ENCODE results near the gene REM2.
"Not testable (repeated sequence)": the region's sequence is repeated elsewhere in the genome, so short reads cannot be mapped to it uniquely, and the experiment has no call there.

The REM2 gene

DNA sequence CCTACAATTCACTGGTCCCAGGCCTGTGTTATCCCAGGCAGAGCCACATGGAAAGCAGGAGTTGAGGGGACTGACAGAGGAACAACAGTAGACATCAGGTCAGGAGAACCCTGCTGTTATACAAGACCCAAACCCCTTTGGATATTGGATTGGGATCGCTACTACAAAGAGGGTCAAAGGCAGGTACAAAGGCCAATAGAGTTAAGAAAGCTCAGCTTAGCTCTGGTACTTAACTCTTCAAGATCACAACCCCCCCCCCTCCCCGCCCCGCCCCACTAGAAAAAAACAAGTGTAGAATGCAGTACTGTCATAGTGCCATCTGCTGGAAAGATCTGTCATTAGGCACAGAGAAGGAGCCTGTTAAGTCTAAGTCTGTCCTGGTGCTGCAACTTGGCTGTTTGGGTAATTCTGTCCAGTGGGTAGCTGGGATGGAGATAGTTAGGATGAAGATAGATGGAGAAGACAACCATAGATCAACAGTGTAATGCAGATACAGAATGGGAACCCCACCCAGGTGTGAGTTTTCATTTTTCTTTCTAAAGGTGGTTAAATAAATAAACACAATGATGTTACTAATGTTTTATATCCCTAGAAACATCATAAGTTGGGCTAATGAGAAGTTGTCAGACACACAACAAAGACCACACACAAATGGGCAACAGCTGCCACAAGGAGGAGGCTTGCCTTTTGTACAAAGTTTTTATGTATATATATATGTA lies 17.2 kb downstream of the REM2 start:
- peak; percentile 78 for DNase-seq

GRCh38 chr14:22901799-22902198 lies 18.8 kb downstream of the REM2 start:
- DNase-seq, result no peak

DNA sequence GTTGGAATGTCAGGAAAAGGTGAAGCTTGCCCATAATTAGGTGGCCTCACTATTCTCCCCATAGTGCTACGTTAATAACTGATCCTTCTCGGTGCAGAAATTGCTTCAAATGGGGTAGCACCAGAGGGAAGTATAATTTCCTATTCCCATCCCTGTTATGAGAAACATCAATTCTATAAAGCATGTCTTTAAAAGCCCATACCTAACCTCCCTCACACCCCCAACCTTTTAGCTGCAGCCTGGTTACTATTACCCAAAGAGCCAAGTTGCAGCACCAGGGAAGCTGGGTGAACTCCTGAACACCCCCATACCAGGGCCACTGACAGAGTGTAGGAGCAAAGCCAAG lies 20.7 kb downstream of the REM2 start:
- DNase-seq, result no peak

- DNase-seq, result no peak
These were observed 22.6 kb downstream of the REM2 start for GRCh38 chr14:22905627-22906026.

GRCh38 chr14:22906073-22906472 lies 23.1 kb downstream of the REM2 start:
- no peak for DNase-seq

GRCh38 chr14:22907429-22907828 lies 24.4 kb downstream of the REM2 start:
- DNase-seq, result no peak

DNA sequence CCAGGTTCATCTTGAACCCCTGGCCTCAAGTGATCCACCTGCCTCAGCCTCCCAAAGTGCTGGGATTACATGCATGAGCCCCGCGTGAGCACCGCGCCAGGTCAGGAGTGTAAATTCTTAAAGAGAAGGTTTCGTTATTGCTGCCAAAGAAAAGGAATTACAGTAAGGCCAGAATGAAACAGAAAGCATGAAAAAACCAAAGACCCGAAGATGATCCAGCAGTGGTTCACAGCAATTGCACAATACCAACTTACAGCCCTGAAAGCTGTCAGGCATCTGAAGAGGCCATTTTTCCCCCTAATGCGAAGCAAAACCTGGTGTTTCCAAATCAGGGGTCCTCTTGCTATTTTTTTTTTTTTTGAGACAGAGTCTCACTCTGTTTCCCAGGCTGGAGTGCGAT lies 25.6 kb downstream of the REM2 start:
- DNase-seq, result no peak

DNA sequence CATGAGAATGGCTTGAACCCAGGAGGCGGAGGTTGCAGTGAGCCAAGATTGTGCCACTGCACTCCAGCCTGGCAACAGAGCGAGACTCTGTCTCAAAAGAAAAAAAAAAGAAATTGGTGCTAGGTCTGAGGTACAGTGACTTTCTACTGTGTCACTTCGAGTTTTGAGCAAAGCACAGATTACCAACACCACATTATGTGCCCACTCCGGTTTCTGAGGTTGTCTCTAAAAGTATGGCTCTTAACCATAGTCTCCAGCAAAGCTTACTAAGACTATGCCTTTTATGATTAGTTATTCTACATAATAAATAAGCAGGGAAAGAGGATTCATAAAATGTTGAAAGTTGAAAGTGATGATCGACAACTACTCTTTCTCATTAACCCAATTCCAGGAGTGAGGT lies 27.9 kb downstream of the REM2 start:
- DNase-seq, result no peak

- DNase-seq, result not testable (repeated sequence)
These were observed 31.8 kb downstream of the REM2 start for GRCh38 chr14:22914836-22915235.

DNA sequence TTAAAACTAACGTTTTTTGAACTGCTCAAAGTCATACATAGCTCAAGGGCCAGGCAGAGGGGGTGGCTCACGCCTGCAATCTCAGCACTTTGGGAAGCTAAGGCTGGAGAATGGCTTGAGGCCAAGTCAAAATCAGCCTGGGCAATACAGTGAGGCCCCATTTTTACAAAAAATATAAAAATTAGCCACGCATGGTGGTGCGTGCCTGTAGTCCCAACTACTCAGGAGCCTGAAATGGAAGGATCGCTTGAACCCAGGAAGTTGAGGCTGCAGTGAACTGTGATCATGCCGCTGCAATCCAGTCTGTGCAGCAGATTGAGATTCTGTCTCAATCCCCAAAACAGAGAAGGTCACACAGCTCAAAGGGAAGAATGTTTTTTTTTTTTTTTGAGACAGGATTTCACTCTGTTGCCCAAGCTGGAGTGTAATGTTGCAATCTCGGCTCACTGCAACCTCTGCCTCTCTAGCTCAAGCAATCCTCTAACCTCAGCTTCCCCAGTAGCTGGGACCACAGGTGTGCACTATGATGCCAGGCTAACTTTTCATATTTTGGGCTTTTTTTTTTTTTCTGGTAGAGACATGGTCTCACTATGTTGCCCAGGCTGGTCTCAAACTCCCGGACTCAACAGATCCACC lies 33.0 kb downstream of the REM2 start:
- no peak for DNase-seq

- peak; percentile 100 for DNase-seq
These were observed 36.0 kb downstream of the REM2 start, which contains the start of gene RBM23 for GRCh38 chr14:22918804-22919600. Gene RBM23, minus strand, starts transcription at chr14:22919149.

- DNase-seq, result no peak
These were observed 36.5 kb downstream of the REM2 start for GRCh38 chr14:22919601-22919921.

DNA sequence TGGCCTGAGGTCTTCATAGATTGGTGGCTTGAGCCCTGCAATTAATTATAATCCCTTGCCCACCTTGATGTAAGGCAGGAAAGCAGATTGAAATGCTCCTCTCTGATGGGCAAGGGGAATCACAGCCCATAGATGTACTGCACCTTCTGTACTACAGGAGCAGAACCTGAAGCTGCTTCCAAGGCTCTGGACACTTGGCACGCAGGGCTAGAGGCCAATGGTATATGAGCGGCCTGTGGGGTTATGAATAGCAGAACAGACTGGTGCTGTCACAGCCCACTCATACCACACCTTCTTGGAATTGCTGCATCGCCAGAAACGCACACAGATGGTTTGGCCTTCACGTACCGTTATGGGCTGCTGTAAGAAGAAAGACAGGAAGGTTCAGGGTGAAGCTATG lies 37.7 kb downstream of the REM2 start:
- DNase-seq, result no peak

DNA sequence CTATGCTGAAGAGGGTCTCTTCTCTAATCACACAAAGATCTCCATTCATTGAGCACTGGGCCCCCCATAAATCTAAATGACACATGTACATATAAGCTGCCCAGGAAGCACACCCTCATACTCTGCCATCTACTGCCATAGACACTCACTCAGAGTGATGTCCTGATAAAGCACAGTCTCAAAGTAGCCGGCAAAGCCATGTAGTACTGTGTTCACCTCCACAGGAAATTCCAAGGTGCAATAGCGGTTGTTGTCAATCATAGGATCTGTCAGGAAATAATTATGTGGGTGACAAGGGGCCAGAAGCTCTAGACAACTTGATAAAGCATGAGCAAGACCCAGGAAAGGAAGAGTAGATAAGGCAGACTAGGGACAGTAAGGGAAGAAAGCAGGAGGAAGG lies 39.3 kb downstream of the REM2 start:
- DNase-seq, result no peak

DNA sequence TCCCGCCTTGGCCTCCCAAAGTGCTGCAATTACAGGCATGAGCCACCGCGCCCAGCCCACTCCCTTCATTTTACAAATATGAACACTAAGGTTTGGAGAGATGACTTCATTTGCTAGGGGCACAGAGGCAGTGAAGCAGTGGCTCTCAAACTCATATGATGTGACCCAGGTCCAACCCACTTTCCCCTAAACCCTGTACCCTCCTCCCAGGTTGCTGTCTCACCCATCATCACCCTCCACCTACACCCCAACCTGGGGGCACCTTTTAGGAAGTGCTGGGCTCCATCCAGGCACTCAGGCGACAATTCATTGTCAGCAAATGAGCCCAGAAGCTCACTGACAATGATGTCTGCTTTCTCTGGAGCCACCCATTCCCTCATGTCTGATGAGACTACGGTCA lies 40.7 kb downstream of the REM2 start:
- no peak for DNase-seq

GRCh38 chr14:22925513-22925912 lies 42.5 kb downstream of the REM2 start:
- no peak for DNase-seq

DNA sequence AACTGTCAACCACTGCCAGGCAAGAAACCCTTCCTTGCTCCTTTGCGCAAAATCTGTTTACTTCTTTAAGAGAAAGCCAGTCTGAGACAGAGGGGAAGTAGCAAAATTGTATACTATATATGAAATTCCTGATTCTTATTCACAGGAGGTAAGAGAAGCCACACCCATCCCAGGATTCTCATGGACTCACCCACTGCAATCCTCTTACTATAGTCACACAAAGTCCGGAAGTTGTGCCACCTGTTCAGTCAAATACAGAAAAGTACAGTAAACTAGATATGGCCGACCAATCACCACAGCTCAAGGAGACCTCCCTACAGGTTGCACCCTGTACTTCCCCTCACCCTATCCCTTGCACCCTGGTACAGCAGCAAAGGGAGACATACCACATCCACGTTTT lies 43.3 kb downstream of the REM2 start:
- no peak for DNase-seq

DNA sequence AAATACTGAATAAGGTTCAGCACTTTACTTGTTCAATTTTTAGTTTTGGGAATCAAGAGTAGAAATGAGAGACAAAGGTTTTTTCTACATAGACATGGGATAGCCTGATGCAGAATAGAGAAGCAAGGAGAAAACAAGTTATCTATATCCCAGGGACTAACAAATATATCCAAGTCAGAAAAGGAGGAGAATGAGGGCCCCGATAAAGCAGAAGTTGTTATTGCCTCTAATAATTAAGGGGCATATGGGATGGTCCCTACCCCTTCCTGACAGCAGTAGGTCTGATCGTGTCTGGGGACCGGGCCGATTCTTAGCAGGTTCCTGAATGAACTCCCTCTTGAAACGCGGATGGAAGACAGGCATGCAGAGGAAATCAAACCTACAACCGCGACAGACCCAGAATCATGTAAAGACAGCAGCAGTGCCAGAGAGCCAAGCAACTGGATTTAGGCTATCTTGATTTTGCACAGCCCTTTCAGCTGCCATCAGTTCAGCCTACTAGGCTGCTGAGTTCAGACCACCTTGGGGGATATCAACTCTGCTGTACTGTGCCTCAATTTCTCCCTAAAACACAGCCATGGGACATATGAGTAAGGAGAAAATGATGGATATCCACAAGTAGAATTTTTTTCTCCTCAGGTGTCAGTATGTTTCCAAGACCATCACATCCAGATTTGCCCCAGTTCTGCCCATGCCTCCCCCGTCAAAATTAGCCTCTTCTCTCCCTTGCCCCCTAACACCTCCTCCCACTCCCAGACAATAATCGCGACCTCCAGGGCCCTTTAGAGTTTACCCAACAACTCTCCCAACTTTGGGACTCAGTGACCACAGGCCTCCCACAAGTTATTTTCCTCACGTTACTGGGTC lies 45.4 kb downstream of the REM2 start:
- no peak for DNase-seq

DNA sequence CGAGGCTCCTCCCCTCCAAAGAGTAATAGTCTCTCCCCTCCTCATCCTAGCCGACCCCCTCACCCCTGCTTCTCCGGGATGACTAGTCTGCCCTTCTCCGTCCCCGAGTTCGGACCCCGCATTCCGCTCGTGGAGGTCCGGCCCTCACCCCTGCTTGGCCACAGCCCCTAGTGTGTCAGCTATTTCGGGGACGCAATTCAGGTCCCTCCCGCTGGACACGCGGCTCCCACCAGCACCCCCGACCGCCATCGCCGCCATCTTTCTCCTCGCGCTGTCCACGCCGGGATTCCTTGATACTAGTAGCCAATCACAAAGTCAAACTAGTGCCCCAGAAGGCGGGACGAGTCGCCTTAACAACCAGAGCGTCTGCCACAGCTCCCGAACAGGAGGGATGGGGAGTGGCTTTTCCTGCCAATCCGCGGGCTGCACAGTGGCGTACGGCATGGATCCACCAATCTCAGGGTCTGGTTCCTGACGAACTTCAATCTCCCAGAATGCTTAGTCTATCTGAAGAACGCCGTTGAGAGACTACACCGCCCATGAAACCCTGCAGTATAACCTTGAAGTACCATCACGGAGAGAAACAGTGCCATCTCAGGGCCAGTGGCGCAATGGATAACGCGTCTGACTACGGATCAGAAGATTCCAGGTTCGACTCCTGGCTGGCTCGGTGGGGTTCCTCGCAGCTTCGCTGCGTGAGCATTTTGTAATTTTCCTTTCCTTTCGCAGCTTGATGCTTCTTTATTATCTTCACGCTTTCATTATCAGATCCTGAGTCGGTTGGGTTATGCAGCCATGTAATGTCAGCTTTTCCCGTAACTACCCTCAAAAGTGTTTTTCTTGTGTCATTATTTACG lies 46.3 kb downstream of the REM2 start, which contains the start of gene PRMT5:
Gene PRMT5, minus strand, starts transcription at position 273 of the 857 bp plus-strand sequence. Its CDS starts 15 bp downstream, at position 258.
- DNase-seq, result peak; percentile 99

GRCh38 chr14:22929961-22930364 lies 46.9 kb downstream of the REM2 start:
- no peak for DNase-seq

- no peak for DNase-seq
These were observed 49.1 kb downstream of the REM2 start for GRCh38 chr14:22932146-22932545.

GRCh38 chr14:22935156-22935555 lies 52.1 kb downstream of the REM2 start:
- no peak for DNase-seq
